NOMO-1 treated with dmso at 0.1 percent for 144 hours (cell line): ENCODE data around the gene IGF2.

ENCODE experiments used
- DNase-seq: peaks from one replicate; lab custom pipeline; 2025; ENCODE audit not compliant: unreplicated experiment; lab: John Stamatoyannopoulos, UW

Gene IGF2

DNA sequence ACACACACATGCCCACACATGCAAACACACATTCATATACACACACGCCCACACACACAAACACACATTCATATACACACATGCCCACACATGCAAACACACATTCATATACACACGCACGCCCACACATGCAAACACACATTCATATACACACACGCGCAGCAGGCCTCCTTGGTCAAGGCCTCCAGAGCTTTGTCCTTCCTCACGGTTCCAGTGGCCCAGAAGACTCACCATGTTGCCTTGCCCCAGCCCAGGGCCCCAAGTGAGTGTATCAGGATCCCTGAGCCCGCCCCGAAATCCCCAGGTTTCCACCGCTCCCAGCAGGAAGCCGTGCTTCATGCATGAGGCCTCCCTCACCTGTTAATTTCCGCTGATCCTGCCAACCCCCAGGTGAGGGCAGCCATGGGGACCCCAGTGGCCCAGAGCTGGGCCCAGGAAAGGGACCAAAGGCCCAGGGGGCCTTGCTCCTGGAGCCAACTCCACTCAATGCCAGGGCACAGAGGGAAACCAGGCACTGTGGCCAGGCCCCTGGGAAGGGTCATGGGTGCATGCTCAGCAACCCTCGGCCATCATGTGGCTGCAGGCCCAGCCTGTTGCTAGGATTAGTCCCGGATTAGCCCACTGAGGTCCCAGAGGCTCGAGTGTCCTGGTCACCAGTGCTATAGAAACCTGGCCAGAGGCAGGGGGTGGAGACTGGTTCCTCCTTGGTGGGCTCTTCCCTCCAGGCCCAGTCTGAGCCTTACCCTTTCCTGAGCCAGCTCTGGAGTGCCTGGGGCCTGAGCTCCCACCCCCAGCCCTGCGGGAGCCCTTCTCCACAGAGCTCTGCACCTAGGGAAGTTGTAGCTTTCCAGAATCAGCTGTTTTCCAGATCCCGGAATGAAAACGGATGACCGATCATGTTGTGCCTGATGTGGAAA lies 34.4 kb downstream of the IGF2 start:
- DNase-seq: no peak

DNA sequence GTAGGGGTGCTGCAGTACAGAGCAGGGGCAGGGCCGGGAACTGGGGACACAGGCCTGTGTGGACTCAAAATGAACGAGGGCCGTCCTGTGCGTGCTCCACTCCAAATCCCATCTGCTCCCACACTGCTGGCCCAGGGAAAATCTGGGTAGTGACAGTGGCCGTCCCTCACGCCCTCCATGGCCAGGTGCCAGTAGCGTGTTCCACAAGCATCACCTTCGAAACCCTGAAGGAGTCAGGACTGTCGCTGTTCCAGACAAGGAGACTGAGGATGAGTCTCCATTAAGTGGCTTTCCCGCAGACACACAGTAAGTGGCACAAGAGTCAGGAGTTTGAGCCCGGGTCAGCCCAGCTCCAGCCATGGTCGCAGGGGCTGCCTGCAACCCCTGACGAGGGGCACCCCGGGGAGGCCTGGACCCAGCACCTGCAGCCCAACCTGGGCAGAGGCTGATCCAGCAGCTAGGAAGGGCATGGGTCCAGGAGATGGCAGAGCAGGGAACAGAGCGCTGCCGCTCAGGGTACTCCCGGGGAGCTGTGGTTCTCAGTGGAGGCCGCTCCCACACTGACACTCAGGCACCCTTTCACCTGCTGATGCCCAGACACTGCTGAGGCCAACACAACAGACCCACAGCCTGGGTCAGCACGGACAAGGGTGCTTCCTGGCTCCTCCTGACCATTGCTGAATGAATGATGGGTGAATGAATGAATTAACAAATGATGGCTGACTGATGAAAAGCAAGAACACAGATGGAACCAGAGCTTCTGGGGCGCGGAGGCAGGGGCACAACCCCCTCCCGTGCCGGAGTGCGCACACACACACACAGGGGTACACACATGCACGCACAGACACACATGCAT lies 35.3 kb downstream of the IGF2 start:
- DNase-seq: no peak

GRCh38 chr11:2102883-2103213 lies 36.3 kb downstream of the IGF2 start:
- no peak for DNase-seq

DNA sequence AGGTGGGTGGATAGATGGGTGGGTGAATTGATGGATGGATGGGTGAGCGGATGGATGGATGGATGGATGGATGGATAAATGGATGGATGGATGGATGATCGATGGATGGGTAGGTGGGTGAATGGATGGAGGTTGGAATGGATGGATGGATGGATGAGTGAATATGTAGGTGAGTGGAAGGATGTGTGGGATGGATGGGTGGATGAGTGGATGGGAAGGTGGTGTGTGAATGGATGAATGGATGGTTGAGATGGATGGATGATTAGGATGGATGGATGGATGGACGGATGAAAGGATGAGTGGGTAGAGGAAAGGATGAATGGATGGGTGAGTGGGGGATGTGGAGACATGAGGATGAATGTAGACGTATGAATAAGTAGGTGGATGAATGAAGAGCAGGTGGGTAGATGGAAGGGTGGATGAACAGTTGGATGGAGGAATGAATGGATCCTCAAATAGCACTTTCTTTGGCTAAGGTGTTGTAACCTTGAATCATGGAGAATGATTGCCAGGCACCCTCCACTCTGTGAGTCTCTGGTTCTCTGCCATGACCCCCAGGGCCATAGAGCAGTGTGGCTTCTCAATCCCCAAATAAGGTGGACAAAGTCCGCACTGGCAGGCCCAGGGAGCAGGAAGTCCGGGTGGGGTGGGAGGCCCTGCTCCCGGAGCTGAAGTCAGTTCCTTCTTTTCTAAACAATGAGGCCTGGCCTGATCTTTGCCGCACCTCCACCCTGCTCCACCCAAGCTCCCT lies 36.9 kb downstream of the IGF2 start:
- no peak for DNase-seq

- DNase-seq: no peak
Measured at GRCh38 chr11:2101171-2101675, 38.0 kb downstream of the IGF2 start.

DNA sequence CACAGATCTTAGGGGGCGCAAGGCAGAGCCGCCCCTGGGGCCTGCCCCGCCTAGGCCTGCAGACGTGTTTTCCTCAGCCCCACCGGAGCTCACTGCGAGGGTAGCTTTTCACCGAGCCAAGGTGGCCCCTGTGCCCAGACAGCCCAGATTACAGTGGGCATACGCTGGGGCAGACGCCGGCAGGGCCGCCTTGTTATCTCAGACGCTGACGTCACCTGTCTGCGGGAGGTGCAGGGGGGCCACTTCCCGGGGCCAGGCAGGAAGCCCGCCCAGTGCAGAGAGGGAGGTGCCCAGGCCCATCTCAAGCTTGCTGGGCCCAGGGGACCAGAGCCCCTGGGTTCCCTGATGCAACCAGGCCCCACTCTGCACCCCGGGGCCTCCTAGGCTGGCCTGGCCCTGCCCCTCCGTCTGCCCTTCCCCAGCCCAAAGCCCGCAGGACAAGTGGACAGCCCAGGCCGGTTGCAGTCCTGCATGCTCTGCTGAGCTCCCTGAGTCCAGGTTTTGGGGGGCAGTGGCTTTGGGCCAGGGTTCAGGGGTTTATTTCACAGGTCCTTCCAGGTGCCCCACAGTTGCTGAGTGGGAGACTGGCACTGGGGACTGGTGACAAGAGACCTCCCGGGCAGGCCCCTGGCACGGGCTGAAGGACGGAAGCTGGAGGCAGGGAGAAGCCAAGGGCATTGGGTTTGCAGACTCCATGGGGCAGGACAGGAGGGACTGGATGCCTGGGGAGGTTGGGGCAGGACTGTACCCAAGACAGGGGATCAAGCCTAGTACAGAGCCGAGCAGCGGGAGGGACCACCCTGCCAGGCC lies 38.6 kb downstream of the IGF2 start:
- no peak for DNase-seq

DNA sequence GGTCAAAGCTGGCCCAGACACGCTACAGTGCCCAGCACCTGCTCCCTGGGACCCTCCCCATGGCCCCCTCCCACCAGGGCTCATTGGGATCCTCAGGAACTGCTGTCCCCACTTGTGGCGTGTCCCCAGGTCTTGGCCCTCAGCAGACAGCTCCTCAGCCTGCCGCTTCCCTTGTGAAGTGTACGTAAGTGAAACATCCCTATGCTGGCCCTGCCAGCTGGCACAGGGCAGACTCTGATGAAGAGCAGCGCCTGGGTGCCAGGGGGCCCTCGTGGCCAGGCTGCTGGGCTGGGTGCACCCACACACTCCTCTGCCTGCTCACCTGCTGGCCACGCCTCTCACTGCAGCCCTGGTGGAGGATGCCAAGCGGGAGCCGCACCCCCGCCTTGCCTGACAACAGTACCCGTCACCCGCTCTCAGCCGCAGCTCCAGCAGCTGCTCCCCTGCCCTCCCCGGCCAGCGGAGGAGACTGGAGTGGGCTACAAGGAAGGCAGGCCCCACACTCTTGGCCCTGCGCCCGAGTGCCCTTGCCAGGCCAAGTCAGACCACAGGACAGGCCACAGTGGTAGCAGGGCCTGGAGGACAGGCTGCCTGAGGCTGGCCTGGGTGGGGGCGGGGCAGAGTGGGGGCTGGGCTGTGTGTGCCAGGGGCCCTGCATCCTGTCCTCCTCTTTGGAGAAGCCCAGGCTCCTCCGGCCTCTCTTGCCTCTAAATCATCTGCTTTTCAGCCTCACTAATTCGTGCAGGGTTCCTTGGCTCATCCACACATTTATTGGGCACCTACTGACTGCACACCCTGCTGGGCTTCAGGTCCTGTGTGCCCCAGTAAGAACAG lies 39.5 kb downstream of the IGF2 start:
- no peak for DNase-seq

DNA sequence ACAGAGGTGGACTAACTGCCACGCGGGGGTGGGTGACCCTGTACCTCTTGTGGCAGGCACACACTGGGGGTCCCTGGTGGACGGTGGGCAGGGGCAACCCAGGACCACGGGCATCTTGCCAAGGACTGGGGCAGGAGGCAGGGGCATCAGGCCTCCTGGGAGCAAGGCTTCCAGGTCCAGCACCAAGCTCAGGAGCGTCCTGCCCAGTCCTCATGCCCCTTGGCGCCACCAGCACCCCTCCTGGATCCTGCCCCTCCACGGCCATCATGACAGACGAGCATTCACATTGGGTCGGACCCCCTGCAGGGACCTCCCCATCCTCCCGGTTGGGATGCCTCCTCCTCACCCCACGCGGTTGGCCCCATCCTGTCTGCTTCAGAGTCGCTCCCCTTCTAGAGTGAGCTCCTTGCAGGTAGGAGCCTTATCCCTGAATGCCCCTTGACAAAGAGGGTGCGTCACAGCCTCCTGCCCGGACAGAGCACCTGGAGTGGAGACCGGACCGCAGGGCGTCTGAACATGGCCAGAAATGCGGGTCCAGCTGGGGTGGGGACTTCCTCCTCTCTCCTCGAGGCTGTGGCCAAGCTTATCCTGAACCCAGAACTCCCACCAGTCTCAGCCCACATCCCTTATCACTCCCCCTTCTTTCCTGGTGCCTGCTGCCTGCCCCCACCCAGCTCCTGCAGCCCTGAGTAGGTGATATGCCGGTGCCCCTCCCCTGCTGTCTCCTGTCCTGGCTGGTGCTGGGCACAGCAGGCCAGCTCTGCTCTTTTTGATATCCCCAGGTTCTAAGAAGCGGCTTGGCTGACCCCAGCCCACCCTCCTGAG lies 40.3 kb downstream of the IGF2 start:
- no peak for DNase-seq

GRCh38 chr11:2097998-2098690 lies 41.0 kb downstream of the IGF2 start:
- no peak for DNase-seq

DNA sequence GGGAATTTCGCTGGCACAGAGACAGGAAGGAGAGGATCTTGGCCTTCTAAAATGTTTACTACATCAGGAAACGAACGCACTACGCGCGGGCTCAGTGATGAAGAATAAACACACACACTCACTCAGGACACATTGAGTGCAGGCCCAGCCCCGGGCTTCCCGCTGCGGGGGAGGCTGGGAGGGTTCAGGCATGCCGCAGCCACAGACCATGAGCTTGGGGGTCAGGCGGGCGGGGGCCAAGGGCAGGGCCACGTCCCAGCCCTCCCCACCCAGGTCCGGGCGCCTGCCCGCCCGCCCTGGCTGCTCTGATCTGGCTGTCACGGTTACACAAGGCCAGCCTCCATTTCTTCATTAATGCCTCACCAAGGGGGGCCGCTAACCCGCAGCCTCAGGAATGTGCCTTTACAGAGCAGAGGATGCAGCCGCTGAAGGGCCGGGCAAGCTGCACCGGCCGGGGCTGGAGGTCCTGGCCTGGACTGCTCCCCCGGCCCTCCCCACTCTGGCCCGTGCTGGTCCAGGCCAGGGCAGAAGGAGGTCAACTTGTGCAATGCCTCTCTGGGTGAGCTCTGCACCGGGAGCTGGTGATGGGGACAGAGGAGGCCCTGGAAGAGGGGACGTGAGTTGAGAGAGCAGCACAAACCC lies 41.7 kb downstream of the IGF2 start:
- DNase-seq: no peak

- no peak for DNase-seq
Measured at GRCh38 chr11:2096919-2097301, 42.3 kb downstream of the IGF2 start.

DNA sequence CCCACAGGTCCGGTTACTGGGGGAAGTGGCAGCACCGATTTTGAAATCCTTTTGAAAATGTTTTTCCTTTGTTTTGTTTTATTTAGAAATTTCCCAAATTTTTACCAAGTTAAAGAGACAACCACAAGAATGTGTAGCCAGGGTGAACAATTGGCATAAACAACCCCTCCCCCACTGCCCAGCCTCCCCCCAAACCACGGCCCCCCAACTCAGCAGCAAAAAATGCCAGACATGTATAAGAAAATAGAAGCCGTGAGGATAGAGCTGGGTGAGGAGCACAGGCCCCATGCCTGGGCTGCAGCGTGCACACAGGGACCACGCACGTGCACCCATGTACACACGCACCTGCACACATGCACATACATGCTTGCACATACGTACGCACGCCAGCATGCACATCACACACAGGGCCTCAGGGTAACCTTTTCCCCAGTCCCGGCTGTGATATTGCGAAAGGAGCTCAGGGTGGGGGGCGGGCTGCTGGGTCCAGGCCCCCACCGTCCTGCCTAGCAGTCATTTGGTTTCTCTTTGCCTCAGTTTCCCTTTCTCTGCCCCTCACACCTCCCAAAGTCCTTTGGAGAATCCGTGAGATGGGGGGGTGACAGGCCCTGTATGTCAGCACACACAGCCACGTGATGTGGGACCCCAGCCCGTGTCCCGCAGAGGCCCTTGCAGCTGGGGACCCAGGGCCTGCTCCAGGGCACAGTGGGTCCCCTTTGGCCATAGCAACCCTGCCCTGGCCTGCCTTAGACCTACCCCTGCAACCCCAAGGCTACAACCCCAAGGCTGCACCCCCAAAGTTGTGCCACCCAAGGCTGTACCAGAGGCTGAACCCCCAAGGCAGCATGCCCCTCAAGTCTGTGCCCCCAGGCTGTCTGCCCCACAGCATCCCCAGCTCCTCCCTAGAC lies 42.9 kb downstream of the IGF2 start:
- DNase-seq: no peak

DNA sequence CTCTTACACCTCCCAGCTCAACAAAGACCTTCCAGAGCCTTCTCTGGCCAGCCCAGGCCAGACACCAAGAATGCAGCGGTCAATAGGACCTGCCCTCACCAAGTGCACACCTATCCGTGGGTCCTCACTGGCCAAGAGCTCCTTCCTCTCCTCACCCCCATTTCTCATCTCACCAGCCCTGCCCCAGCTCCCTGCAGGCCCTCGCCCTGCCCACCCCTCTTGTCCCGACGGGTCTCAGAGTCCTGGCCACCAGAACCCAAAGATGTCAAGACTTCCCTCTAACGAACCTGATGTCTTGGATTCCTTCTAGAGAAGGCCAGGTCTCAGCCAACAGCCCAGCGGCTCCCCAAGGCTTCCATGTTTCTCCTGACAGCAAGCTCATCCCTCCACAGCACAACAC lies 43.6 kb downstream of the IGF2 start:
- DNase-seq: no peak

GRCh38 chr11:2095198-2095520 lies 44.0 kb downstream of the IGF2 start:
- no peak for DNase-seq

DNA sequence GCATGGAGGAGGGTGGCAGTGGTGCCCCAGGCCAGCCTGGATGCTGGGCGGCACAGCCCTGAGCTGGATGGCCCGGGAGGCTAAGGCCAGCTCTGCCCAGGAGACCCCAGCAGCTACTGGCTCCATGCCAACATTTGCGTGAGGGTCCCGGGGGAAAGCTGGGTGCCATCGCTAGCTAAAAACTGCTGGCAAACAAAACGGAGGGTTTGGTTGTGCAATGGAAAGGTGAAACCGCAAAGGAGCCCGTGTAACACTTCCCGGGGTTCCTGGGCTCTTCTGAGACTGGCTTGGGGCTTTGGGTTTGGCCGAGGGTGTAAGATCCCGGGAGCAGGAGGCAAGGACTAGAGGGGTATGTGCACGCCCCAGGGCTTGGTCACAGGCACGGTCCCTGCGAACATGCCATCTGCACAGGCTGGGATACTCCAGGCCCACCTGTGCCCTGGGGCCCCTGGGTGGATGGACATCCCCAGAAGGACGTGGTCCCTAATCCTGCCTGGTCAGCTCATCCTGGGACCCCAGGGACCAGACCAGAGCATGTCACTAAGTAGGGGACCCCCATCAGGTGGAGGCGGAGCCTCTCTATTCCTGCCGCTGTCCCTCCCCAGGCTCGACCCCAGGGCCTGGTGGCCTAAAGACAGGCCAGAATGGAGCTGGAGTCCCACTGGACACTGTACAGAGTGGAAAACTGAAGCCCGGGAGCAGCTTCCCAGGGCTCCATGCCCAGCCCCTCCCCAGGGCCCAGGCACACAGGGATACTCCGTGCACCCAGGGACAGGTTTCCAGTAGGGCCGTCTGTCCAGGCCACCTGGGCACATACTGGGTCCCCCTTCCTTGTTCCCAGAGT lies 44.6 kb downstream of the IGF2 start:
- DNase-seq: no peak
